Lower leg skin (tissue), 4 donors: ENCODE results near the gene RAD52. TPM values are rescaled to one million over a fixed set of nuclear protein-coding genes. Genes with fewer than 3 reads are reported as not detected.

Source experiments
- DNase-seq, 2 donors: peaks; one replicate each; pipeline ENCODE4 v3.0.0-alpha.2; 2019; ENCODE audit warnings: low spot score in 2 of 2
- H3K4me3 ChIP-seq: fragments of 200-600 bp; sonication (generic); 2 replicates; pipeline ENCODE4 v1.5.1; 2017; ENCODE audit warnings: mild to moderate bottlenecking, low read depth; ENCODE audit not compliant: poor library complexity, severe bottlenecking
- CTCF ChIP-seq, 3 donors: fragments of 450-650 bp; IDR thresholded peaks; one replicate each; pipeline ENCODE4 v1.5.1; 2016; ENCODE audit warnings: antibody characterized with exemption in 3 of 3, mild to moderate bottlenecking in 3 of 3, moderate library complexity in 2 of 3
- POLR2A ChIP-seq, 2 donors: fragments of 450-650 bp; IDR thresholded peaks; one replicate each; pipeline ENCODE4 v1.6.1; 2016 to 2017; ENCODE audit warnings: antibody characterized with exemption in 2 of 2, mild to moderate bottlenecking in 1 of 2, moderate library complexity in 1 of 2
- WGBS, 2 donors: methylation state at CpG; one replicate each; pipeline ENCODE4 v1.1.5; 2018; 5-methylcytosine and 5-hydroxymethylcytosine counted together
- intact Hi-C: fragments of 100-400 bp; cut with DNase I; formaldehyde crosslinking; loops from one replicate; pipeline ENCODE4 v1.15.0; 2023; ENCODE audit warnings: low total_unique reads
- total RNA-seq, 4 donors: library from RNA; depleted of rRNA; stranded (reverse); fragments of >200 nt; gene quantifications; one replicate each; pipeline ENCODE4 v1.1.0, GENCODE V29; 2016

Gene RAD52
- total RNA-seq, 4 donors from 2014 or later = 6.2 to 16.7 (median 12.1) TPM

GRCh38 chr12:991350-992333 lies 42.1 kb upstream of the RAD52 start:
- intact Hi-C loops = no loop called here
- TF ChIP-seq CTCF (IDR thresholded peaks at IDR 0.05) = no peak
- TF ChIP-seq POLR2A (IDR thresholded peaks at IDR 0.05) = no peak
- peak; percentile 30 to 89 for DNase-seq
- peak overlapping the region; percentile 91 for H3K4me3 ChIP-seq
- WGBS, 2 donors = 3 to 6% methylated on average over 35 to 39 of the region's 48 CpGs

GRCh38 chr12:990661-991349 lies 41.3 kb upstream of the RAD52 start, which contains the start of gene ERC1:
Gene ERC1, plus strand, starts transcription at chr12:991223. Its CDS starts 36,681 bp downstream, at chr12:1027904.
- intact Hi-C loops = no loop called here
- peak within 1 kb of the TSS; percentile 91 for H3K4me3 ChIP-seq
- DNase-seq = peak; percentile 80 to 96
- TF ChIP-seq CTCF (IDR thresholded peaks at IDR 0.05) = no peak
- TF ChIP-seq POLR2A (IDR thresholded peaks at IDR 0.05) = no peak
- WGBS, 2 donors = 0% methylated on average over 13 to 51 of the region's 87 CpGs

- no peak for TF ChIP-seq CTCF (IDR thresholded peaks at IDR 0.05)
- TF ChIP-seq POLR2A (IDR thresholded peaks at IDR 0.05) = no peak
- 2 to 4% methylated on average over 26 to 28 of the region's 40 CpGs for WGBS, 2 donors
- H3K4me3 ChIP-seq = peak overlapping the region; percentile 61
- peak; percentile 49 to 91 for DNase-seq
- intact Hi-C loops = no loop called here
Observed at GRCh38 chr12:989751-990660, 40.5 kb upstream of the RAD52 start.

- DNase-seq = no peak
- TF ChIP-seq CTCF (IDR thresholded peaks at IDR 0.05) = no peak
- no peak for TF ChIP-seq POLR2A (IDR thresholded peaks at IDR 0.05)
- 79 to 96% methylated on average over 2 of the region's 2 CpGs for WGBS, 2 donors
- H3K4me3 ChIP-seq = no peak overlapping the region
- intact Hi-C loops = no loop called here
Observed at GRCh38 chr12:989051-989450, 39.6 kb upstream of the RAD52 start.

- no peak overlapping the region for H3K4me3 ChIP-seq
- intact Hi-C loops = no loop called here
- no peak for TF ChIP-seq POLR2A (IDR thresholded peaks at IDR 0.05)
- no peak for TF ChIP-seq CTCF (IDR thresholded peaks at IDR 0.05)
- 77 to 80% methylated on average over 4 of the region's 4 CpGs for WGBS, 2 donors
- no peak for DNase-seq
Observed at GRCh38 chr12:988646-989045, 39.2 kb upstream of the RAD52 start.
